Activated T-helper 1 cell treated with anti-CD3 and anti-CD28 coated beads, Interleukin-12 subunit alpha, Interleukin-12 subunit beta, Interleukin-2, Interleukin-4 antibody, amounts not matched to agents 30 ng/mL and 10 ng/mL and 1 ng/mL, durations not matched to agents 14 hours and 24 hours and 36 hours (primary cell): ENCODE results near the gene NOVA1. TPM values are rescaled to one million over a fixed set of nuclear protein-coding genes. Genes with fewer than 3 reads are reported as not detected.

ENCODE experiments used
- DNase-seq: peaks from one replicate; pipeline ENCODE4 v3.0.0; 2021; ENCODE audit warnings: low spot score
- H3K27ac Mint-ChIP-seq: one replicate; pipeline ENCODE4 v1.8.0; 2021; ENCODE audit warnings: mild to moderate bottlenecking, mixed read lengths
- H3K27me3 Mint-ChIP-seq: one replicate; pipeline ENCODE4 v1.8.0; 2022; ENCODE audit warnings: mild to moderate bottlenecking, moderate library complexity, mixed read lengths; ENCODE audit not compliant: insufficient read depth
- H3K36me3 Mint-ChIP-seq: one replicate; pipeline ENCODE4 v1.8.0; 2021; ENCODE audit warnings: low read depth, mixed read lengths
- H3K4me1 Mint-ChIP-seq: one replicate; pipeline ENCODE4 v1.8.0; 2021; ENCODE audit warnings: low read depth, mixed read lengths
- H3K4me3 Mint-ChIP-seq: one replicate; pipeline ENCODE4 v1.8.0; 2021; ENCODE audit warnings: mild to moderate bottlenecking, moderate library complexity, mixed read lengths
- H3K9me3 Mint-ChIP-seq: one replicate; pipeline ENCODE4 v1.8.0; 2021; ENCODE audit warnings: mixed read lengths
- intact Hi-C: fragments of 100-400 bp; cut with micrococcal nuclease; formaldehyde crosslinking; loops from one replicate; pipeline ENCODE4 v1.15.1; 2024
- total RNA-seq: library from RNA; stranded (reverse); gene quantifications from 2 replicates; pipeline ENCODE4 v1.2.3, GENCODE V29; 2022

The NOVA1 gene
- total RNA-seq, 1 donor from 2014 or later, result 0.13 TPM

DNA sequence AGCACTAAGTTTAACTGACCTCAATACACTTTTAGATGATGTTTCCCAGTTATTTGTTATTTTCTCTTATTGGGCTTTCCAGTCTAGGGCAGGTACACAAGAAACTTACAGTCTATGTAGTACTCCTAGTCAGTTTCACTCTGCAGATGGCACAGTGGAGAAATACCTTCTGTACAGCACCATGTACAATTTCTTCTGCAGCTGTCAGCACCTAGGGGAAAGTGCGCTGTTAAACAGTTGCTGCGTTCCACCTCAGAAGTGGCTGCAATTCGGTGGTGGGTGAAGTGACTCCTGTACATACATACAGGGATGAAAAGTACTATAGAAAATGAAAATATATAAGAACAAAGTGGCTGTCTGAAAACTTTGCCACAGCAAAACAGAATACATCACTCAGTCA, 48.3 kb downstream of the NOVA1 start:
- Mint-ChIP-seq H3K27ac (no peak overlapping the region), H3K9me3 (no peaks in the 10 kb centered on the region), H3K4me3 (no peak overlapping the region), H3K27me3 (no peaks in the 10 kb centered on the region), H3K36me3 (no peaks in the 10 kb centered on the region), H3K4me1 (no peaks in the 10 kb centered on the region)
- no peak for DNase-seq
- intact Hi-C loops, result no loop called here

DNA sequence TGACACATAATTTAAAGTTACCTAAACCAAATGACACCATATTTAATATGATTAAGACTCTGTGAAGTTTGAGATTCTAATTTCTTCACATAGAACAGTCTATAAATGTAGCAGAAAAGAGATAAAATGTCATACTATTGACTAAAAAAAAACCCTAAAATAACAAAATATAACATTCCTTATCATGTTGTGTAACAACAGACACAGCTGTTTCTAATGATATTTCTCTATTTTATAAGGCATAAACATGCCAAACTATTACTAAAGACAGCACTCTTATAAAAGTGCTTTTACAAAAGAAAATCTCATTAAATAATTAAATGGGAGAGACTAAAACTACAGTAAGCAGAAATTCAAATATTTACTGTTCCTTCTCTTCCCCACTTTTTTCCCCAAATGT, 49.4 kb downstream of the NOVA1 start:
- Mint-ChIP-seq H3K4me1 (no peaks in the 10 kb centered on the region), H3K4me3 (no peak overlapping the region), H3K9me3 (no peaks in the 10 kb centered on the region), H3K36me3 (no peaks in the 10 kb centered on the region), H3K27ac (no peak overlapping the region), H3K27me3 (no peaks in the 10 kb centered on the region)
- intact Hi-C loops, result no loop called here
- DNase-seq, result no peak

DNA sequence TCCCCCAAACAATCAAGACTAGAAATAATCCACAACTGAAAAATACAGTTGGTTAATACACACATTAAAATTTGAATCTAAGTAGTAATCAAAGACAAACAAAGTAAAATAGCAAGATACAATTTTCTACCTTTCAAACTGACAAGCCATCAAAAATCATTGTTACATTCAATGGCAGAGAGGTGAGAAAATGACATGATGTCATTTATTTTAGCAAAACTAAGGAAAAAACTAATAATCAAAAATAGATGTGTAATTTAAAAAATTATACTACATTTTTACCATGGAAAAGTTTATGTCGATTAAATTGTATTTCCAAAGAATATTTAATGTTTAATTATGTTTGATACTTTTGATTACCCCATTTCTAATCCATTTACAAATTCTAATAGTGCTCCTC, 59.7 kb downstream of the NOVA1 start:
- H3K9me3 Mint-ChIP-seq, result peaks cover 14% of the 10 kb centered on the region
- intact Hi-C loops, result no loop called here
- H3K4me3 Mint-ChIP-seq, result no peak overlapping the region
- H3K27me3 Mint-ChIP-seq, result no peaks in the 10 kb centered on the region
- no peaks in the 10 kb centered on the region for H3K36me3 Mint-ChIP-seq
- H3K27ac Mint-ChIP-seq, result no peak overlapping the region
- H3K4me1 Mint-ChIP-seq, result no peaks in the 10 kb centered on the region
- DNase-seq, result no peak

GRCh38 chr14:26531894-26532293, 65.9 kb downstream of the NOVA1 start:
- intact Hi-C loops, result no loop called here
- DNase-seq, result no peak
- Mint-ChIP-seq H3K9me3 (peaks cover 28% of the 10 kb centered on the region), H3K27ac (no peak overlapping the region), H3K4me3 (no peak overlapping the region), H3K4me1 (no peaks in the 10 kb centered on the region), H3K36me3 (no peaks in the 10 kb centered on the region), H3K27me3 (no peaks in the 10 kb centered on the region)

DNA sequence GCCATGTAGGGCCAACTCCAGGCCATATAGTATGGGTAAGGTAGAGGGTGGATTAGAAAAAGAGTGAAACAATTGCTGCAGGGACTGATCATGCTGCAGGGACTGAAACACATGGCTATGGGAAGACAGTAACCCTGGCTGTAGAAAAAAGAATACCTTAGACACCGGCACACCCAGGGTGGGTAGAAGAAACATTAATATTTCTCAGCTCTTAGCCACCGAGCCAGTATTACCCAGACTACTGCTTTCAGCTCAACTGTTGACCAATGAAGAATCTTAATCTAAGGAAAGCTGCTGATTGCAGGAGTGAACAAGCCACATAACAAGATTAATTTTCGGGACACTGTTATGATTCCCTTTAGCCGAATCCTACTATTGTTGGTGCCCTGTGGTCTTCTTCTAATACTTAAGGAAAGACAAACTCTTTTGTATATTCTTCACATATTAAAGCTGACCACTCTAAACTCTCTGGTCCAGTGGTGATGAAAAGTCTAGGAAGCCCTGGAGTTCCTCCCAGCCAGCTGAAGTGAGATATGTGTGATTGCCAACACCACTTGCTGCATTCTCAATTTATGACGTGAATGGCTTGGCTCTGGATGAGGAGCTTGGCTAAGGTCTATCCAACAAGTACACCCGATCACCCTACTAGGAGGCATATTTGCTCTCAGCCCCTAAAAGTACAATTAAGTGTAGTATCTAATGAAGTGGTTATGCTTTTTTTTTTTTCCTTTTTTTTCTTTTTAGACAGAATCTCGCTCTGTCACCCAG, 69.2 kb downstream of the NOVA1 start:
- no peak for DNase-seq
- intact Hi-C loops, result no loop called here
- Mint-ChIP-seq H3K27me3 (no peaks in the 10 kb centered on the region), H3K36me3 (no peaks in the 10 kb centered on the region), H3K4me3 (no peak overlapping the region), H3K9me3 (peaks cover 37% of the 10 kb centered on the region), H3K4me1 (no peaks in the 10 kb centered on the region), H3K27ac (no peak overlapping the region)

DNA sequence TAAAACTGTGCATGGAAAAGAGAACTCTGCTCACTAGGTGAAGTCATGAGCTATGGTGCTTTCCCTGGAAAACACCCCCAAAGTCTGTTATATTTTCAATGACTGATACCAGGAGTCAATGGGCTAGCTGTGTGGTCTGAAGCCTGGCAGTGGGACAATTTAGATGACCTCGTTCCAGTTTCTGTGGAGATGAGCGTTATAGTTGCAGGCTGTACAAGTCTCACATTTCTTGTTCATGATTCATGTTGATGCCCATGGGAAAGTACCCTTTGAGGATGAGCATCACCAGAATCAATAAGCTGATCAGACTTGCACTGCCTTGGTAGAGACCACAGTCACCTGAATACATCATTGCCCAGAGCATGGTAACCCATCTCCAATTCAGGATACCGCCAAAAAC, 70.7 kb downstream of the NOVA1 start:
- Mint-ChIP-seq H3K9me3 (peaks cover 30% of the 10 kb centered on the region), H3K27ac (no peak overlapping the region), H3K36me3 (no peaks in the 10 kb centered on the region), H3K27me3 (no peaks in the 10 kb centered on the region), H3K4me1 (no peaks in the 10 kb centered on the region), H3K4me3 (no peak overlapping the region)
- intact Hi-C loops, result no loop called here
- DNase-seq, result no peak

GRCh38 chr14:26526137-26526536, 71.7 kb downstream of the NOVA1 start:
- DNase-seq, result no peak
- H3K4me1 Mint-ChIP-seq, result no peaks in the 10 kb centered on the region
- no peaks in the 10 kb centered on the region for H3K27me3 Mint-ChIP-seq
- no peak overlapping the region for H3K27ac Mint-ChIP-seq
- no peaks in the 10 kb centered on the region for H3K36me3 Mint-ChIP-seq
- peaks cover 25% of the 10 kb centered on the region for H3K9me3 Mint-ChIP-seq
- no peak overlapping the region for H3K4me3 Mint-ChIP-seq
- intact Hi-C loops, result no loop called here

- H3K4me1 Mint-ChIP-seq, result no peaks in the 10 kb centered on the region
- no peak overlapping the region for H3K27ac Mint-ChIP-seq
- no peak for DNase-seq
- H3K9me3 Mint-ChIP-seq, result peaks cover 20% of the 10 kb centered on the region
- intact Hi-C loops, result no loop called here
- no peaks in the 10 kb centered on the region for H3K27me3 Mint-ChIP-seq
- H3K4me3 Mint-ChIP-seq, result no peak overlapping the region
- H3K36me3 Mint-ChIP-seq, result no peaks in the 10 kb centered on the region
These were observed 72.7 kb downstream of the NOVA1 start for GRCh38 chr14:26525085-26525484.

DNA sequence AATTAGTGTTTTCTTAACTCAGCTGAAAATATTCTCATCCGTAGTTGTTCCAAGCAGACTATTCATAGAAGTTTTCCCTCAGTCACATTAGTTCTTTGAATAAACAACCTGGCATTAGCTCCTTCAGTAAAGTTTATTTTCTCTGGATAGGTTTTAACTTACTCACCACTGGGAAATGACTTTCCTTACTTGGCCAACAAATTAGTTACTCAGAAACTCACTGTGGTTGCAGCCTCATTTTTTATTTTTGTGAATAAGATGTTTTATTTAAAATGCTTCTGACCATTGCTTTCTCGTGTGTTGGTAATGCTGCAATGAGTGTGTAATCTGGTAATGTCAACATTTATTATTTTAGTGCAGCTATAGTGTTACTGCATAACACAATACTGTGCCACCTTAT, 74.9 kb downstream of the NOVA1 start:
- H3K4me3 Mint-ChIP-seq, result no peak overlapping the region
- no peak for DNase-seq
- no peaks in the 10 kb centered on the region for H3K27me3 Mint-ChIP-seq
- no peak overlapping the region for H3K27ac Mint-ChIP-seq
- no peaks in the 10 kb centered on the region for H3K36me3 Mint-ChIP-seq
- peaks cover 24% of the 10 kb centered on the region for H3K9me3 Mint-ChIP-seq
- no peaks in the 10 kb centered on the region for H3K4me1 Mint-ChIP-seq
- intact Hi-C loops, result no loop called here

DNA sequence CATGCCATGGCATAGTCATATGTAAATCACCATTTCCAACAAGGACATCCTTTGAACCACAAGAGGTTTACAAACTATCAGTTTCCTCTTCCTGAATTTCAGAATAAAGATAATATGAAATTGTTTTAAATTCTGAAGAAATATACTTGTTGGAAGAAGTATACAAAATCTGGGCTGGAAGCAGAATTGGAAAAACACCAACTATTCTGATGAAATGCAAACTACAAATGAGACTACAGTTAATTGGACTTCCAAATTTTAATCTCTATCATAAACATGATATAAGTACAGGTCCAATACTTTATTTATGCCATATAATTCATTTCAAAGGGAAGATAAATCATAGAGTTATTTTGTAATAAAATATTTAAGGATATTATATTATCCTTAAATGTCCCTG, 80.1 kb downstream of the NOVA1 start:
- no peak for DNase-seq
- intact Hi-C loops, result no loop called here
- no peaks in the 10 kb centered on the region for H3K27me3 Mint-ChIP-seq
- H3K27ac Mint-ChIP-seq, result no peak overlapping the region
- H3K9me3 Mint-ChIP-seq, result peaks cover 4% of the 10 kb centered on the region
- no peak overlapping the region for H3K4me3 Mint-ChIP-seq
- no peaks in the 10 kb centered on the region for H3K36me3 Mint-ChIP-seq
- no peaks in the 10 kb centered on the region for H3K4me1 Mint-ChIP-seq

DNA sequence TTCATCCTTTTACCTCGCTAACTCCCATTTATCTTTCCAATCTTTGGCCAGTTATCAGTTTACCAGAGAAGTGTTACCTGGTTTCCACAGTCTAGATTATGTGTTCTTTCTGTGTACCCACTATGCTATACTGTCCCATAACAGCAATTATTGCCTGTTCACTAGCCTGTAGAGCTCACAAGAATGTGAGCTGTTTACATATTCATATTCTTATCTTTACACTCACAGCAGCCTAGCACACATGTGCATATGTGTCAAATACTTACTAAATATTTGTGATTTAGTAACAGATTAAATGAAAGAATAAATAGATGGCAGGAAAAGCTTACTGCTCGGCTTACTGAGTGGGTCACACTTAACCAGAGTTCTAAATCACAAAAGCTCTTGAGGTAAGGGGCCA, 97.8 kb downstream of the NOVA1 start:
- Mint-ChIP-seq H3K4me1 (no peaks in the 10 kb centered on the region), H3K27ac (no peak overlapping the region), H3K4me3 (no peak overlapping the region), H3K9me3 (peaks cover 20% of the 10 kb centered on the region), H3K36me3 (no peaks in the 10 kb centered on the region), H3K27me3 (no peaks in the 10 kb centered on the region)
- intact Hi-C loops, result no loop called here
- DNase-seq, result no peak

- no peak for DNase-seq
- Mint-ChIP-seq H3K27me3 (no peaks in the 10 kb centered on the region), H3K36me3 (no peaks in the 10 kb centered on the region), H3K27ac (no peak overlapping the region), H3K9me3 (peaks cover 15% of the 10 kb centered on the region), H3K4me1 (no peaks in the 10 kb centered on the region), H3K4me3 (no peak overlapping the region)
- intact Hi-C loops, result no loop called here
These were observed 98.3 kb downstream of the NOVA1 start for GRCh38 chr14:26499546-26499945.

DNA sequence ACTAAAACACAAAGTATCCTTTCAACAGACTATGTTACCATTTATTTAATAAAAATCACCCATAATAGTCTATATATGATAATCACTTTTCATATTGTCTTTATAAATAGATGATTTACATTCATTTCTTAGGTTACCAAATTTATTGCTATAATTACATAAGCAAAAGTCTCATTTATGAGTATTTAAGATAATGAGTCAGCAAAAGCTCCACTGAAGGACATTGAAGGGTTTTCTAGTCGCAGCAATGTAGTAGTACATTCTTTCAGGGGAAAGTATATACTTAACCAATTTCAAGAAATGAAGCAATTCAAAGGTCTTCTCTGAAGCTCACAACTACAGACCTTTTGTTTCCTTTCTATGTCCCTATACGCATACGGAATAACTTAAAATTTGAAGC, 110.9 kb downstream of the NOVA1 start:
- Mint-ChIP-seq H3K4me3 (no peak overlapping the region), H3K36me3 (no peaks in the 10 kb centered on the region), H3K9me3 (peaks cover 24% of the 10 kb centered on the region), H3K4me1 (no peaks in the 10 kb centered on the region), H3K27me3 (no peaks in the 10 kb centered on the region), H3K27ac (no peak overlapping the region)
- DNase-seq, result no peak
- intact Hi-C loops, result no loop called here

DNA sequence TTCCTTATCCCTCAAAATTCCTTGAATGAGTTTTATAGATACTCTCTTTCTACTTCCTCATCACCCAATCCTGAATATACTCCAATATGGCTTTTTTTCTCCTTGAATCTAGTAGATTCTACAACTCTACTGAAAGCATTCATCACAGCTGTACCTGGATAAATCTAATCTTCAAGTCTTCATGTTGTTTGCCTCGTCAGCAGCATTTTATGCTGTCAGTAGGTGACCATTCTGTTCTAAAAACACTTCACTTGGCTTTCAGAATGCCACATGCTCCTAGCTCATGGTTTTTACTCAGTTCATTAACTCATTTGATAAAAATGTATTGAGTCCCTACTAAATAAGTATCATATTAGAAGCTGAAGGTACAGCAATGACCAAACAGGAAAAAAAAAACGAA, 113.3 kb downstream of the NOVA1 start:
- Mint-ChIP-seq H3K9me3 (peaks cover 19% of the 10 kb centered on the region), H3K4me1 (no peaks in the 10 kb centered on the region), H3K4me3 (no peak overlapping the region), H3K27me3 (no peaks in the 10 kb centered on the region), H3K36me3 (no peaks in the 10 kb centered on the region), H3K27ac (no peak overlapping the region)
- no peak for DNase-seq
- intact Hi-C loops, result no loop called here
